ENCODE measurements around the gene IGF2R.

GRCh38 chr6:160079686-160080043 lies 110.8 kb downstream of the IGF2R start:
- TF ChIP-seq, protein P1, sequence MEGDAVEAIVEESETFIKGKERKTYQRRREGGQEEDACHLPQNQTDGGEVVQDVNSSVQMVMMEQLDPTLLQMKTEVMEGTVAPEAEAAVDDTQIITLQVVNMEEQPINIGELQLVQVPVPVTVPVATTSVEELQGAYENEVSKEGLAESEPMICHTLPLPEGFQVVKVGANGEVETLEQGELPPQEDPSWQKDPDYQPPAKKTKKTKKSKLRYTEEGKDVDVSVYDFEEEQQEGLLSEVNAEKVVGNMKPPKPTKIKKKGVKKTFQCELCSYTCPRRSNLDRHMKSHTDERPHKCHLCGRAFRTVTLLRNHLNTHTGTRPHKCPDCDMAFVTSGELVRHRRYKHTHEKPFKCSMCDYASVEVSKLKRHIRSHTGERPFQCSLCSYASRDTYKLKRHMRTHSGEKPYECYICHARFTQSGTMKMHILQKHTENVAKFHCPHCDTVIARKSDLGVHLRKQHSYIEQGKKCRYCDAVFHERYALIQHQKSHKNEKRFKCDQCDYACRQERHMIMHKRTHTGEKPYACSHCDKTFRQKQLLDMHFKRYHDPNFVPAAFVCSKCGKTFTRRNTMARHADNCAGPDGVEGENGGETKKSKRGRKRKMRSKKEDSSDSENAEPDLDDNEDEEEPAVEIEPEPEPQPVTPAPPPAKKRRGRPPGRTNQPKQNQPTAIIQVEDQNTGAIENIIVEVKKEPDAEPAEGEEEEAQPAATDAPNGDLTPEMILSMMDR (optimal IDR thresholded peaks at IDR 0.05 in 1 of 3, IDR thresholded peaks at IDR 0.05 in 1 of 3, conservative IDR thresholded peaks at IDR 0.05 in 1 of 3; ENCODE audit: extremely low read depth in 1 of 3, insufficient read depth in 2 of 3, low read length in 3 of 3): no peak
- no peak for TF ChIP-seq EZH2 (IDR thresholded peaks at IDR 0.05; ENCODE audit: low read length)

Data from keratinocyte (primary cell).